ENCODE results near the gene SNAPC5. TPM values are rescaled to one million over a fixed set of nuclear protein-coding genes. Genes with fewer than 3 reads are reported as not detected.
A peak's percentile ranks its signal among the peaks of the same experiment; 100 is the strongest.

The SNAPC5 gene
- total and polyA plus RNA-seq, 2 of the 13 experiments (the other 11 are each of a cell fraction or from before 2014, with no cell fraction given) = 14.8 to 36.2 TPM

- no peak for TF ChIP-seq ZNF142 (CRISPR knock-in tag; IDR thresholded peaks at IDR 0.05)
- TF ChIP-seq ZFYVE20 (CRISPR knock-in tag; IDR thresholded peaks at IDR 0.05; ENCODE audit: borderline replicate concordance, low read depth) = no peak
- TF ChIP-seq ZNF431 (CRISPR knock-in tag; IDR thresholded peaks at IDR 0.05; ENCODE audit: borderline replicate concordance, low read depth) = no peak
- TF ChIP-seq JUND (CRISPR knock-in tag; IDR thresholded peaks at IDR 0.05) = no peak
- peak; percentile 30; the same call in 1 of the 2 replicates for TF ChIP-seq SALL1 (CRISPR knock-in tag; IDR thresholded peaks at IDR 0.05)
- TF ChIP-seq MTF1 (CRISPR knock-in tag; IDR thresholded peaks at IDR 0.05) = no peak
- TF ChIP-seq PHF20 (CRISPR knock-in tag; IDR thresholded peaks at IDR 0.05) = no peak
- no peak for TF ChIP-seq ZNF761 (CRISPR knock-in tag; conservative IDR thresholded peaks at IDR 0.05)
- no peak for TF ChIP-seq ZFAT (CRISPR knock-in tag; conservative IDR thresholded peaks at IDR 0.05)
- TF ChIP-seq ZNF740 (CRISPR knock-in tag; IDR thresholded peaks at IDR 0.05) = no peak
- no peak for TF ChIP-seq ZNF619 (CRISPR knock-in tag; IDR thresholded peaks at IDR 0.05)
- peak; percentile 23; the same call in 1 of the 2 replicates for TF ChIP-seq ARID4A (CRISPR knock-in tag; IDR thresholded peaks at IDR 0.05; ENCODE audit: borderline replicate concordance)
- TF ChIP-seq JUN (CRISPR knock-in tag; IDR thresholded peaks at IDR 0.05) = no peak
- TF ChIP-seq BHLHE40 (IDR thresholded peaks at IDR 0.05; ENCODE audit: low read length) = no peak
- TF ChIP-seq SMYD3 (CRISPR knock-in tag; IDR thresholded peaks at IDR 0.05) = no peak
- TF ChIP-seq DZIP1 (CRISPR knock-in tag; IDR thresholded peaks at IDR 0.05) = no peak
- TF ChIP-seq CC2D1A (CRISPR knock-in tag; IDR thresholded peaks at IDR 0.05) = no peak
Observed at GRCh38 chr15:66452971-66453580, 44.5 kb downstream of the SNAPC5 start (continued).

Measured in HepG2 (cell line).